SK-N-SH (cell line): ENCODE results near the gene MYCBPAP. TPM values are rescaled to one million over a fixed set of nuclear protein-coding genes. Genes with fewer than 3 reads are reported as not detected.

Experiments
- CTCF ChIA-PET: fragments of 300-600, 350-600 bp; formaldehyde crosslinking; extraction: SDS; loops from one replicate; lab custom pipeline; 2021; lab: Yijun Ruan, JAX
- POLR2A ChIA-PET: fragments of 350-600 bp; sonication (Branson Sonifier 250); formaldehyde crosslinking; extraction: SDS; loops from one replicate; lab custom pipeline; 2020; ENCODE audit warnings: antibody characterized with exemption, inconsistent platforms; lab: Yijun Ruan, JAX
- DNase-seq: peaks from one replicate; pipeline ENCODE4 v3.0.0; 2012
- H2AFZ ChIP-seq: fragments of 200-600 bp; sonication (generic); 2 replicates; pipeline ENCODE4 v1.8.1; 2016; ENCODE audit warnings: antibody characterized with exemption, mild to moderate bottlenecking, low read depth
- H3F3A ChIP-seq: fragments of 200-600 bp; sonication (generic); replicated peaks from 2 replicates; pipeline ENCODE3; 2016; ENCODE audit warnings: antibody characterized with exemption, mild to moderate bottlenecking; ENCODE audit not compliant: insufficient read depth
- H3K27ac ChIP-seq, 2 experiments: fragments of 200-500 bp in 1 of 2; fragments of 200-600 bp in 1 of 2; sonication (Bioruptor generic) in 1 of 2; sonication (generic), shearing (Covaris generic) in 1 of 2; 2 replicates each; pipeline versions ENCODE4 v1.5.1 to v1.6.1; 2014 to 2016; ENCODE audit warnings: low read depth in 2 of 2, inconsistent platforms in 1 of 2, low read length in 1 of 2, mild to moderate bottlenecking in 1 of 2, mixed read lengths in 1 of 2
- H3K27me3 ChIP-seq: fragments of 200-600 bp; sonication (generic), shearing (Covaris generic); 2 replicates; pipeline ENCODE4 v1.6.1; 2016; ENCODE audit warnings: mixed run types; ENCODE audit not compliant: insufficient read depth
- H3K36me3 ChIP-seq, 2 experiments: fragments of 200-500 bp in 1 of 2; fragments of 200-600 bp in 1 of 2; sonication (Bioruptor generic) in 1 of 2; sonication (generic) in 1 of 2; replicated peaks in 1 of 2; 2 replicates each; pipeline versions ENCODE3 to v1.5.1; 2014 to 2016; ENCODE audit warnings: low read length in 1 of 2, mild to moderate bottlenecking in 1 of 2; ENCODE audit not compliant: insufficient read depth in 2 of 2, control insufficient read depth in 1 of 2
- H3K4me1 ChIP-seq, 2 experiments: fragments of 200-500 bp in 1 of 2; fragments of 200-600 bp in 1 of 2; sonication (Bioruptor generic) in 1 of 2; sonication (generic), shearing (Covaris generic) in 1 of 2; 2 replicates each; pipeline versions ENCODE4 v1.5.1 to v1.6.1; 2014 to 2016; ENCODE audit warnings: low read depth in 1 of 2, low read length in 1 of 2, mixed run types in 1 of 2; ENCODE audit not compliant: insufficient read depth in 2 of 2, control insufficient read depth in 1 of 2
- H3K4me2 ChIP-seq: fragments of 200-600 bp; sonication (generic), shearing (Covaris generic); 2 replicates; pipeline ENCODE4 v1.6.1; 2017; ENCODE audit warnings: mixed run types
- H3K4me3 ChIP-seq, 2 experiments: fragments of 200-500 bp in 1 of 2; fragments of 200-600 bp in 1 of 2; sonication (Bioruptor generic) in 1 of 2; sonication (generic), shearing (Covaris generic) in 1 of 2; 2 replicates each; pipeline versions ENCODE4 v1.5.1 to v1.8.1; 2014 to 2016; ENCODE audit warnings: low read depth in 2 of 2, inconsistent platforms in 1 of 2, low read length in 1 of 2, mild to moderate bottlenecking in 1 of 2, mixed read lengths in 1 of 2, moderate library complexity in 1 of 2
- H3K79me2 ChIP-seq: fragments of 200-600 bp; sonication (generic); 2 replicates; pipeline ENCODE4 v1.8.1; 2017; ENCODE audit warnings: mild to moderate bottlenecking; ENCODE audit not compliant: insufficient read depth
- H3K9ac ChIP-seq: fragments of 200-600 bp; sonication (generic); 2 replicates; pipeline ENCODE4 v1.6.1; 2017; ENCODE audit warnings: mixed run types
- H3K9me2 ChIP-seq: fragments of 200-600 bp; sonication (generic); 2 replicates; pipeline ENCODE4 v1.6.1; 2017; ENCODE audit warnings: mixed run types
- H3K9me3 ChIP-seq: fragments of 200-600 bp; sonication (generic); 2 replicates; pipeline ENCODE4 v1.6.1; 2017; ENCODE audit warnings: mixed run types, mild to moderate bottlenecking, moderate library complexity
- H4K20me1 ChIP-seq: fragments of 200-600 bp; sonication (generic); 2 replicates; pipeline ENCODE4 v1.6.1; 2017; ENCODE audit warnings: mild to moderate bottlenecking, mixed run types; ENCODE audit not compliant: insufficient read depth
- EP300 ChIP-seq, 2 experiments: IDR thresholded peaks; 2 replicates each; pipeline versions ENCODE4 v1.4.0 to v1.6.1; 2012; ENCODE audit warnings: borderline replicate concordance in 1 of 2, low read depth in 1 of 2, low read length in 1 of 2
- EZH2phosphoT487 ChIP-seq: fragments of 200-600 bp; sonication (generic); IDR thresholded peaks from 2 replicates; pipeline ENCODE4 v1.6.1; 2017; ENCODE audit warnings: low read depth, mixed run types, mild to moderate bottlenecking, antibody characterized with exemption, moderate library complexity, borderline replicate concordance
- FOSL2 ChIP-seq: IDR thresholded peaks from 2 replicates; pipeline ENCODE4 v1.4.0; 2012; ENCODE audit warnings: low read depth, mild to moderate bottlenecking, moderate library complexity, borderline replicate concordance
- FOXJ3 ChIP-seq: sonication (generic); formaldehyde crosslinking; IDR thresholded peaks from 2 replicates; pipeline ENCODE4 v1.5.1; 2020; ENCODE audit warnings: mild to moderate bottlenecking, missing genetic modification reagents
- GATA2 ChIP-seq: sonication (generic); formaldehyde crosslinking; IDR thresholded peaks from 2 replicates; pipeline ENCODE4 v1.5.0; 2020; ENCODE audit warnings: mild to moderate bottlenecking, missing genetic modification reagents
- JUND ChIP-seq: IDR thresholded peaks from 2 replicates; pipeline ENCODE4 v1.4.0; 2012
- MXI1 ChIP-seq: IDR thresholded peaks from 2 replicates; pipeline ENCODE4 v1.6.1; 2012; ENCODE audit warnings: mild to moderate bottlenecking, low read depth, low read length, improper control_type of control experiment
- POLR2AphosphoS5 ChIP-seq: IDR thresholded peaks from 2 replicates; pipeline ENCODE4 v1.6.1; 2012; ENCODE audit warnings: low read depth, low read length
- RXRA ChIP-seq: IDR thresholded peaks from 2 replicates; pipeline ENCODE4 v1.4.0; 2012; ENCODE audit warnings: low read depth, mild to moderate bottlenecking, borderline replicate concordance
- SMC3 ChIP-seq: IDR thresholded peaks from 2 replicates; pipeline ENCODE4 v1.6.1; 2012; ENCODE audit warnings: low read depth, low read length, improper control_type of control experiment
- TEAD4 ChIP-seq: IDR thresholded peaks from 2 replicates; pipeline ENCODE4 v1.4.0; 2012; ENCODE audit warnings: mild to moderate bottlenecking, borderline replicate concordance; ENCODE audit not compliant: insufficient read depth
- YY1 ChIP-seq: IDR thresholded peaks from 2 replicates; pipeline ENCODE4 v1.4.0; 2012; ENCODE audit warnings: low read depth, mild to moderate bottlenecking
- WGBS: methylation state at CpG from one replicate; pipeline ENCODE4 v1.1.6; 2017; ENCODE audit warnings: low lambda C conversion rate; 5-methylcytosine and 5-hydroxymethylcytosine counted together
- polyA plus RNA-seq, 3 experiments: library from polyadenylated mRNA; depleted of rRNA; stranded (reverse); fragments of >200 nt; gene quantifications; 2 replicates each; pipeline ENCODE4 v1.2.3, GENCODE V29; 2012
- TF ChIP-seq, protein P1 (sequence below): IDR thresholded peaks from 2 replicates; pipeline ENCODE4 v1.4.0; 2012; ENCODE audit warnings: low read depth, borderline replicate concordance
- TF ChIP-seq, protein P2 (sequence below): IDR thresholded peaks from 2 replicates; pipeline ENCODE4 v1.6.1; 2012; ENCODE audit warnings: mild to moderate bottlenecking, low read depth, low read length, moderate library complexity
- TF ChIP-seq, protein P3 (sequence below): fragments of 150-350 bp; IDR thresholded peaks from 2 replicates; pipeline ENCODE4 v1.6.1; 2016; ENCODE audit warnings: mild to moderate bottlenecking, low read depth, low read length
- TF ChIP-seq, protein P4 (sequence below): fragments of 150-350 bp; IDR thresholded peaks from 2 replicates; pipeline ENCODE4 v1.6.1; 2017; ENCODE audit warnings: antibody characterized with exemption, low read length, low read depth, borderline replicate concordance

MYCBPAP gene
- polyA plus RNA-seq, 1 of the 3 experiments (the other 2 are of a cell fraction): 2.4 TPM

DNA sequence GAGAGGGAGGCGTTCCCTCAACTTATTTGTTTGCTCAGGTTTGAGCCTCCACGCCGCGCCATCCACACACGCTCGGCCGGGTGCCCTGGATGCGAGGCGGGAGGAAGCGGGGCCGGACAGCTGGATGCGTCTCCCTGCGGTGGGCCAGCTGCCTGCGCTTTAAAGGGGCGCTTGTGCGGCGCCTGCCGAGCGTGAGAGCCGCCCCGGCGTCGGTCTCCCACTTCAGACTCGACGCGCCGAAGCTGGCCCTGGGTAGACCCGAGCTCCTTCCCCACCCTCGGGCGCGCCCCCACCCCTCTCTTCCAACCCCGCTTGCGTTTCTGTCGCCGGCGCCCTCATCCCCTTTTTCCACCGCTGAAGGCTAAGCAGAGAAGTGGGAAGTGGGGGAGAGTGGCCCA, 39.0 kb upstream of the MYCBPAP start:
- Histone ChIP-seq H3K4me3 (peak overlapping the region in 1 of 2 experiments; percentile 41; a peak in 2 of 4 replicates), H3K9ac (no peak overlapping the region), H3K4me2 (peak overlapping the region; percentile 57; the same call in 1 of the 2 replicates), H3K27ac (no peak overlapping the region), H3F3A (no peaks in the 10 kb centered on the region), H3K36me3 (no peaks in the 10 kb centered on the region), H4K20me1 (no peaks in the 10 kb centered on the region; the same call in 1 of the 2 replicates), H3K9me2 (no peaks in the 10 kb centered on the region), H3K79me2 (no peaks in the 10 kb centered on the region), H3K9me3 (no peaks in the 10 kb centered on the region), H2AFZ (no peak overlapping the region), H3K27me3 (no peaks in the 10 kb centered on the region), H3K4me1 (peaks cover 0 to 17% of the 10 kb centered on the region in 2 experiments; a peak in 1 of 4 replicates)
- peak; percentile 86 for DNase-seq
- 37% methylated on average over 31 of the region's 37 CpGs for WGBS
- TF ChIP-seq, protein P1, sequence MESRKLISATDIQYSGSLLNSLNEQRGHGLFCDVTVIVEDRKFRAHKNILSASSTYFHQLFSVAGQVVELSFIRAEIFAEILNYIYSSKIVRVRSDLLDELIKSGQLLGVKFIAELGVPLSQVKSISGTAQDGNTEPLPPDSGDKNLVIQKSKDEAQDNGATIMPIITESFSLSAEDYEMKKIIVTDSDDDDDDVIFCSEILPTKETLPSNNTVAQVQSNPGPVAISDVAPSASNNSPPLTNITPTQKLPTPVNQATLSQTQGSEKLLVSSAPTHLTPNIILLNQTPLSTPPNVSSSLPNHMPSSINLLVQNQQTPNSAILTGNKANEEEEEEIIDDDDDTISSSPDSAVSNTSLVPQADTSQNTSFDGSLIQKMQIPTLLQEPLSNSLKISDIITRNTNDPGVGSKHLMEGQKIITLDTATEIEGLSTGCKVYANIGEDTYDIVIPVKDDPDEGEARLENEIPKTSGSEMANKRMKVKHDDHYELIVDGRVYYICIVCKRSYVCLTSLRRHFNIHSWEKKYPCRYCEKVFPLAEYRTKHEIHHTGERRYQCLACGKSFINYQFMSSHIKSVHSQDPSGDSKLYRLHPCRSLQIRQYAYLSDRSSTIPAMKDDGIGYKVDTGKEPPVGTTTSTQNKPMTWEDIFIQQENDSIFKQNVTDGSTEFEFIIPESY: no peak
- TF ChIP-seq MXI1: 0 out of 2 replicates have a peak, but pooled peaks have one; percentile 40
- ChIA-PET POLR2A (interaction anchor here (0.7 kb wide), 1 partner anchor 71 kb away, joined by 3 read pairs; no protein-coding TSS in a partner anchor), CTCF (interaction anchor here (1.1 to 5.6 kb wide), 9 partner anchors 9 to 373 kb away, joined by 3 to 53 read pairs (median 5); partner anchors contain the start of genes LRRC59 and RSAD1)

DNA sequence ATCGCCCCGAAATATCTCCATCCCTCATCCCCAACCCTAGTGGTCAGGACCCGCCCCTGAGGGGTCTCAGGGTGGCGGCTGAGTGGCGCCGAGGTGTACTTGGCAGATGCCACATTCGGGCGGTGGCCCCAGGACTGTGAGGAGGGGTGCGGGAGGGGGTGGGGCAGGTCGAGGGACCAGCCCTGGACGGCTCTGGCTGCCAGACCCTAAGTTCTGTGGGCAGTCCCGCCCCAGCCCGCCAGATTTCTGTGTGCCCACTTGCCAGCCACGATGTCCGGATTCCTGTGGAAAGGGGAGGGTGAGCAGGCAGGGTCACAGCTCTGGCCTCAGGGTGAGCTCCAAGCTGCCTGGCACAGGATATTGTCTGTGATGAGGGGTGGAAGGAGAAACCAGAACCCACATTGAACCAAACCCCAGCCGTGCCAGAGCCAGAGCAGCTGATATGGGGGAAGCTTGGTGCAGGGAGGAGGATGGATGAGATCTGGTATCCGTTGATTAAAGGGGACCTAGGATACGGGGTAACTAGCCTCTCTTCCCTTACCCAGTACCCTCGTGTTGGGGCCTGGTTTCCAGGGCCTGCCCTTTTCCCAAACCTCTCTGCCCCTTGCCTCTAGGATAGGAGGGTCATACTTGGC, 38.5 kb upstream of the MYCBPAP start:
- Histone ChIP-seq H3K9ac (no peak overlapping the region), H3K79me2 (no peaks in the 10 kb centered on the region), H3K36me3 (no peaks in the 10 kb centered on the region), H2AFZ (no peak overlapping the region), H3F3A (no peaks in the 10 kb centered on the region), H3K27me3 (no peaks in the 10 kb centered on the region), H3K27ac (no peak overlapping the region), H3K9me2 (no peaks in the 10 kb centered on the region), H3K4me1 (peaks cover 0 to 17% of the 10 kb centered on the region in 2 experiments; a peak in 1 of 4 replicates), H4K20me1 (no peaks in the 10 kb centered on the region; the same call in 1 of the 2 replicates), H3K4me2 (no peak overlapping the region), H3K4me3 (peak overlapping the region in 1 of 2 experiments; percentile 41; a peak in 1 of 4 replicates), H3K9me3 (no peaks in the 10 kb centered on the region)
- CTCF ChIA-PET: interaction anchor here (0.8 to 5.6 kb wide), 8 partner anchors 8 to 162 kb away, joined by 3 to 53 read pairs (median 5); partner anchors contain the start of genes LRRC59 and RSAD1
- WGBS: 80% methylated on average over 19 of the region's 19 CpGs
- POLR2A ChIA-PET: interaction anchor here (0.6 to 0.7 kb wide), 2 partner anchors 72 to 82 kb away, joined by 3 read pairs; no protein-coding TSS in a partner anchor
- DNase-seq: peak; percentile 65
- TF ChIP-seq FOSL2 (no peak), RXRA (no peak), JUND (no peak), FOXJ3 (no peak), EZH2phosphoT487 (no peak), MXI1 (no peak), YY1 (no peak), EP300 (IDR thresholded peaks at IDR 0.05; ENCODE audit: borderline replicate concordance in 1 of 2, low read depth in 1 of 2, low read length in 1 of 2) (no peak), TEAD4 (no peak), GATA2 (CRISPR knock-in tag) (no peak), POLR2AphosphoS5 (no peak), SMC3 (no peak)
- TF ChIP-seq, protein P2, sequence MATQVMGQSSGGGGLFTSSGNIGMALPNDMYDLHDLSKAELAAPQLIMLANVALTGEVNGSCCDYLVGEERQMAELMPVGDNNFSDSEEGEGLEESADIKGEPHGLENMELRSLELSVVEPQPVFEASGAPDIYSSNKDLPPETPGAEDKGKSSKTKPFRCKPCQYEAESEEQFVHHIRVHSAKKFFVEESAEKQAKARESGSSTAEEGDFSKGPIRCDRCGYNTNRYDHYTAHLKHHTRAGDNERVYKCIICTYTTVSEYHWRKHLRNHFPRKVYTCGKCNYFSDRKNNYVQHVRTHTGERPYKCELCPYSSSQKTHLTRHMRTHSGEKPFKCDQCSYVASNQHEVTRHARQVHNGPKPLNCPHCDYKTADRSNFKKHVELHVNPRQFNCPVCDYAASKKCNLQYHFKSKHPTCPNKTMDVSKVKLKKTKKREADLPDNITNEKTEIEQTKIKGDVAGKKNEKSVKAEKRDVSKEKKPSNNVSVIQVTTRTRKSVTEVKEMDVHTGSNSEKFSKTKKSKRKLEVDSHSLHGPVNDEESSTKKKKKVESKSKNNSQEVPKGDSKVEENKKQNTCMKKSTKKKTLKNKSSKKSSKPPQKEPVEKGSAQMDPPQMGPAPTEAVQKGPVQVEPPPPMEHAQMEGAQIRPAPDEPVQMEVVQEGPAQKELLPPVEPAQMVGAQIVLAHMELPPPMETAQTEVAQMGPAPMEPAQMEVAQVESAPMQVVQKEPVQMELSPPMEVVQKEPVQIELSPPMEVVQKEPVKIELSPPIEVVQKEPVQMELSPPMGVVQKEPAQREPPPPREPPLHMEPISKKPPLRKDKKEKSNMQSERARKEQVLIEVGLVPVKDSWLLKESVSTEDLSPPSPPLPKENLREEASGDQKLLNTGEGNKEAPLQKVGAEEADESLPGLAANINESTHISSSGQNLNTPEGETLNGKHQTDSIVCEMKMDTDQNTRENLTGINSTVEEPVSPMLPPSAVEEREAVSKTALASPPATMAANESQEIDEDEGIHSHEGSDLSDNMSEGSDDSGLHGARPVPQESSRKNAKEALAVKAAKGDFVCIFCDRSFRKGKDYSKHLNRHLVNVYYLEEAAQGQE: no peak
- TF ChIP-seq, protein P3, sequence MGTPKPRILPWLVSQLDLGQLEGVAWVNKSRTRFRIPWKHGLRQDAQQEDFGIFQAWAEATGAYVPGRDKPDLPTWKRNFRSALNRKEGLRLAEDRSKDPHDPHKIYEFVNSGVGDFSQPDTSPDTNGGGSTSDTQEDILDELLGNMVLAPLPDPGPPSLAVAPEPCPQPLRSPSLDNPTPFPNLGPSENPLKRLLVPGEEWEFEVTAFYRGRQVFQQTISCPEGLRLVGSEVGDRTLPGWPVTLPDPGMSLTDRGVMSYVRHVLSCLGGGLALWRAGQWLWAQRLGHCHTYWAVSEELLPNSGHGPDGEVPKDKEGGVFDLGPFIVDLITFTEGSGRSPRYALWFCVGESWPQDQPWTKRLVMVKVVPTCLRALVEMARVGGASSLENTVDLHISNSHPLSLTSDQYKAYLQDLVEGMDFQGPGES: no peak
- TF ChIP-seq, protein P4, sequence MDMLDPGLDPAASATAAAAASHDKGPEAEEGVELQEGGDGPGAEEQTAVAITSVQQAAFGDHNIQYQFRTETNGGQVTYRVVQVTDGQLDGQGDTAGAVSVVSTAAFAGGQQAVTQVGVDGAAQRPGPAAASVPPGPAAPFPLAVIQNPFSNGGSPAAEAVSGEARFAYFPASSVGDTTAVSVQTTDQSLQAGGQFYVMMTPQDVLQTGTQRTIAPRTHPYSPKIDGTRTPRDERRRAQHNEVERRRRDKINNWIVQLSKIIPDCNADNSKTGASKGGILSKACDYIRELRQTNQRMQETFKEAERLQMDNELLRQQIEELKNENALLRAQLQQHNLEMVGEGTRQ: no peak
